HepG2 (cell line): ENCODE measurements around the gene SEMA3F. TPM values are rescaled to one million over a fixed set of nuclear protein-coding genes. Genes with fewer than 3 reads are reported as not detected.

Source experiments
- ATAC-seq: fragments of 200-7000 bp; cut with Tn5 transposase; 3 replicates; pipeline ENCODE4 v1.9.1; 2020; ENCODE audit warnings: mild to moderate bottlenecking, moderate library complexity
- BruUV-seq: library from RNA; stranded (reverse); fragments of 400-500 nt; replicated peaks from 2 replicates; lab custom pipeline; 2021; lab: Mats Ljungman, UMichigan
- CTCF ChIA-PET: fragments of 300-600 bp; formaldehyde crosslinking; extraction: SDS; loops from one replicate; lab custom pipeline; 2021; ENCODE audit warnings: low total read pairs, inconsistent platforms, low intra/inter-chr PET ratio; lab: Yijun Ruan, JAX
- POLR2A ChIA-PET: fragments of 350-600 bp; sonication (Branson Sonifier 250); formaldehyde crosslinking; loops from one replicate; lab custom pipeline; 2020; ENCODE audit warnings: antibody characterized with exemption, inconsistent platforms; lab: Yijun Ruan, JAX
- DNase-seq: peaks from one replicate; pipeline ENCODE4 v3.0.0-alpha.2; 2015; ENCODE audit warnings: low spot score
- FAIRE-seq: peaks from 3 replicates; lab custom pipeline; 2011; peaks lifted over from hg19 to GRCh38; lab: Jason Lieb, UNC
- H2AFZ ChIP-seq: one replicate; pipeline ENCODE4 v1.6.1; 2011; ENCODE audit warnings: low read length, inconsistent platforms
- H3K27ac ChIP-seq: fragments of 300-600 bp; 3 replicates; pipeline ENCODE4 v1.8.0; 2011; ENCODE audit warnings: mixed run types, mild to moderate bottlenecking, mixed read lengths, low read length, inconsistent platforms; ENCODE audit not compliant: insufficient read depth; ENCODE audit errors: extremely low read length
- H3K27me3 ChIP-seq, 2 experiments: fragments of 200-600 bp in 1 of 2; 2 replicates in 1 of 2; 3 replicates in 1 of 2; pipeline versions ENCODE4 v1.6.0 to v1.8.0; 2011; ENCODE audit warnings: low read length in 2 of 2, mild to moderate bottlenecking in 2 of 2, moderate library complexity in 2 of 2, inconsistent platforms in 1 of 2; ENCODE audit not compliant: insufficient read depth in 2 of 2, control insufficient read depth in 1 of 2
- H3K36me3 ChIP-seq, 2 experiments: fragments of 200-600 bp in 1 of 2; replicated peaks in 1 of 2; 2 replicates in 1 of 2; 3 replicates in 1 of 2; pipeline versions ENCODE4 v1.5.1 to v1.8.0; 2011; ENCODE audit warnings: low read length in 2 of 2, inconsistent platforms in 1 of 2; ENCODE audit not compliant: insufficient read depth in 2 of 2, control insufficient read depth in 1 of 2
- H3K4me1 ChIP-seq: 2 replicates; pipeline ENCODE4 v1.5.1; 2012; ENCODE audit warnings: low read length, inconsistent platforms; ENCODE audit not compliant: insufficient read depth
- H3K4me2 ChIP-seq: 2 replicates; pipeline ENCODE4 v1.6.0; 2011; ENCODE audit warnings: low read depth, low read length, inconsistent platforms
- H3K4me3 ChIP-seq, 3 experiments: fragments of 200-600 bp in 1 of 3; sonication (generic), shearing (Covaris generic) in 1 of 3; replicated peaks in 1 of 3; 2 replicates each; pipeline ENCODE4 v1.5.1; 2011 to 2016; ENCODE audit warnings: low read length in 3 of 3, inconsistent platforms in 2 of 3, low read depth in 2 of 3, mild to moderate bottlenecking in 2 of 3, control low read depth in 1 of 3, mixed read lengths in 1 of 3; ENCODE audit not compliant: insufficient read depth in 1 of 3
- H3K79me2 ChIP-seq: one replicate; pipeline ENCODE4 v1.6.1; 2011; ENCODE audit warnings: low read length, inconsistent platforms; ENCODE audit not compliant: insufficient read depth
- H3K9ac ChIP-seq: 2 replicates; pipeline ENCODE4 v1.6.0; 2011; ENCODE audit warnings: mild to moderate bottlenecking, low read depth, low read length, inconsistent platforms; ENCODE audit not compliant: insufficient read depth
- H3K9me3 ChIP-seq: 2 replicates; pipeline ENCODE4 v1.5.1; 2012; ENCODE audit warnings: mild to moderate bottlenecking, low read length
- H4K20me1 ChIP-seq: 2 replicates; pipeline ENCODE4 v1.6.0; 2011; ENCODE audit warnings: inconsistent platforms, mild to moderate bottlenecking, low read length, moderate library complexity; ENCODE audit not compliant: insufficient read depth
- CSRNP2 ChIP-seq: sonication (generic); formaldehyde crosslinking; conservative IDR thresholded peaks from 2 replicates; pipeline ENCODE4 v1.8.0; 2022; ENCODE audit warnings: low read depth, missing genetic modification reagents
- FOXO1 ChIP-seq: sonication (generic); formaldehyde crosslinking; IDR thresholded peaks from 2 replicates; pipeline ENCODE4 v1.4.0; 2020; ENCODE audit warnings: missing genetic modification reagents
- HMGA1 ChIP-seq: sonication (generic); formaldehyde crosslinking; conservative IDR thresholded peaks from 2 replicates; pipeline ENCODE4 v1.4.0; 2020; ENCODE audit warnings: missing genetic modification reagents
- PRPF4 ChIP-seq: fragments of 200-400 bp; formaldehyde crosslinking; IDR thresholded peaks from 2 replicates; pipeline ENCODE4 v1.6.1; 2016; ENCODE audit warnings: low read length, low read depth; ENCODE audit not compliant: poor library complexity, severe bottlenecking
- SAFB2 ChIP-seq: sonication (generic); formaldehyde crosslinking; IDR thresholded peaks from 2 replicates; pipeline ENCODE4 v1.5.1; 2020; ENCODE audit warnings: missing genetic modification reagents, low read depth, mild to moderate bottlenecking, borderline replicate concordance
- SAP130 ChIP-seq: IDR thresholded peaks from 2 replicates; pipeline ENCODE4 v1.6.1; 2016; ENCODE audit warnings: low read depth
- ZBTB39 ChIP-seq: sonication (generic); formaldehyde crosslinking; IDR thresholded peaks from 2 replicates; pipeline ENCODE4 v1.5.0; 2020; ENCODE audit warnings: missing genetic modification reagents
- ZFP36 ChIP-seq: fragments of 150-350 bp; IDR thresholded peaks from 2 replicates; pipeline ENCODE4 v1.6.1; 2018; ENCODE audit warnings: borderline replicate concordance, low read length, low read depth; ENCODE audit not compliant: partially characterized antibody
- ZHX2 ChIP-seq, 2 experiments: sonication (generic) in 1 of 2; formaldehyde crosslinking in 1 of 2; IDR thresholded peaks; 2 replicates each; pipeline versions ENCODE4 v1.6.1 to v1.9.0; 2014 to 2022; ENCODE audit warnings: antibody characterized with exemption in 1 of 2, borderline replicate concordance in 1 of 2, inconsistent platforms in 1 of 2, low read depth in 1 of 2, missing genetic modification reagents in 1 of 2
- ZIK1 ChIP-seq: sonication (generic); formaldehyde crosslinking; IDR thresholded peaks from 2 replicates; pipeline ENCODE4 v1.5.0; 2020; ENCODE audit warnings: mild to moderate bottlenecking, low read depth, missing genetic modification reagents, borderline replicate concordance
- ZNF282 ChIP-seq: fragments of 450-650 bp; IDR thresholded peaks from 2 replicates; pipeline ENCODE4 v1.6.1; 2018; ENCODE audit not compliant: partially characterized antibody
- WGBS: methylation state at CpG from one replicate; pipeline ENCODE4 v1.1.6; 2017; ENCODE audit warnings: low lambda C conversion rate; 5-methylcytosine and 5-hydroxymethylcytosine counted together
- in situ Hi-C: cut with HindIII; loops from 2 replicates; pipeline ENCODE4 v1.10.0; 2017; ENCODE audit warnings: low pct_unique_long_range_greater_than_20kb; ENCODE audit not compliant: extremely low pct_ligation_motif_present
- intact Hi-C: fragments of 100-400 bp; cut with micrococcal nuclease; formaldehyde crosslinking; loops from one replicate; pipeline ENCODE4 v1.10.0; 2022; ENCODE audit not compliant: unreplicated experiment
- polyA plus RNA-seq, 8 experiments: library from polyadenylated mRNA; depleted of rRNA in 3 of 8; stranded (reverse) in 7 of 8; unstranded in 1 of 8; fragments of >200 nt; fragmentation: Illumina TruSeq in 4 of 8; extraction: Trizol in 4 of 8; gene quantifications; 2 replicates each; pipeline versions ENCODE4 v1.2.1 to v1.2.3, GENCODE V29; 2011 to 2016; ENCODE audit warnings: low read depth in 4 of 8, missing spikeins in 1 of 8, mixed read lengths in 1 of 8; ENCODE audit not compliant: insufficient read depth in 1 of 8
- total RNA-seq, 5 experiments: library from RNA; depleted of rRNA; stranded (reverse); fragments of >200 nt; fragmentation: Illumina TruSeq; extraction: Trizol; gene quantifications; 2 replicates each; pipeline ENCODE4 v1.2.3, GENCODE V29; 2016; ENCODE audit warnings: low read depth in 1 of 5

Gene SEMA3F
- total and polyA plus RNA-seq, 2 of the 13 experiments (the other 11 are each of a cell fraction or from before 2014, with no cell fraction given) = 7.6 to 17.2 TPM

- H3K36me3 ChIP-seq = peaks cover 4 to 22% of the 10 kb centered on the region in 2 experiments; a peak in 4 of 5 replicates
- TF ChIP-seq ZFP36 = no peak
- peak; percentile 87 for TF ChIP-seq FOXO1 (CRISPR knock-in tag)
- TF ChIP-seq ZBTB39 (CRISPR knock-in tag) = no peak
- no peak for TF ChIP-seq ZNF282
- TF ChIP-seq ZHX2 (IDR thresholded peaks at IDR 0.05; ENCODE audit: low read depth) = no peak
- TF ChIP-seq ZHX2 (CRISPR knock-in tag; IDR thresholded peaks at IDR 0.05; ENCODE audit: borderline replicate concordance) = no peak
- TF ChIP-seq SAP130 (CRISPR knock-in tag) = peak; percentile 76
- no peak for TF ChIP-seq HMGA1 (CRISPR knock-in tag)
- no peak for TF ChIP-seq SAFB2 (CRISPR knock-in tag)
- TF ChIP-seq CSRNP2 (CRISPR knock-in tag) = no peak
- no peak for TF ChIP-seq PRPF4
- no peak for TF ChIP-seq ZIK1
Measured at GRCh38 chr3:50210510-50211367, 55.6 kb downstream of the SEMA3F start.

More at GRCh38 chr3:50210510-50211367, 55.6 kb downstream of the SEMA3F start:
- H3K9me3 ChIP-seq = no peaks in the 10 kb centered on the region
- peaks cover 4% of the 10 kb centered on the region; the same call in 1 of the 2 replicates for H4K20me1 ChIP-seq
- 0% methylated on average over 2 of the region's 13 CpGs for WGBS
- in situ Hi-C loops = no loop called here
- H2AFZ ChIP-seq = no peak overlapping the region
- intact Hi-C loops = loop anchor here (1.0 kb wide), 1 partner anchor 15 kb away; no protein-coding TSS in a partner anchor
- peaks cover 45% of the 10 kb centered on the region for H3K79me2 ChIP-seq
- peak overlapping the region; percentile 74 for H3K9ac ChIP-seq
- DNase-seq = peak; percentile 81
- peak; percentile 69 for ATAC-seq
- ChIA-PET CTCF (interaction anchor here (2.7 kb wide), 1 partner anchor 16 kb away, joined by 15 read pairs; no protein-coding TSS in a partner anchor), POLR2A (interaction anchor here (0.6 to 16.5 kb wide), 20 partner anchors 5 to 126 kb away, joined by 3 to 844 read pairs (median 9); partner anchors contain the start of genes GNAI2, GNAT1, HYAL1 and HYAL3)
- H3K4me2 ChIP-seq = peak overlapping the region; percentile 79
- no peaks in the 10 kb centered on the region for H3K27me3 ChIP-seq
- BruUV-seq = no TSS peak
- peaks cover 83% of the 10 kb centered on the region for H3K4me1 ChIP-seq
- H3K4me3 ChIP-seq = peak overlapping the region in 2 of 3 experiments; percentile 15 to 61; a peak in 3 of 6 replicates
- FAIRE-seq = peak; percentile 60
- H3K27ac ChIP-seq = peak overlapping the region; percentile 99
